Smooth muscle cell of trachea (primary cell): Measurements from ENCODE around the gene CFAP52. TPM values are rescaled to one million over a fixed set of nuclear protein-coding genes. Genes with fewer than 3 reads are reported as not detected.

Experiments
- total RNA-seq: library from RNA; depleted of rRNA; stranded (reverse); fragments of >200 nt; gene quantifications from 2 replicates; pipeline ENCODE4 v1.2.1, GENCODE V29; 2014

The CFAP52 gene
- 0.33 TPM in 1 of 2 replicates, not detected in the other for total RNA-seq

GRCh38 chr17:9576521-9577372 is at the start of gene CFAP52:
Gene CFAP52, plus strand, starts transcription at chr17:9576642. Its CDS starts 54 bp downstream, at chr17:9576696.

GRCh38 chr17:9575381-9576101 is 901 bp upstream of the CFAP52 start, which contains the start of gene STX8:
Gene STX8, minus strand, starts transcription at chr17:9575820. Its CDS starts 12 bp downstream, at chr17:9575808.

GRCh38 chr17:9644910-9645751 is 68.7 kb downstream of the CFAP52 start, which contains the start of gene USP43:
Gene USP43, plus strand, starts transcription at chr17:9645517. Its CDS starts 116 bp downstream, at chr17:9645633.

Other genes with a start within 250 kb of the CFAP52 start
- gene STX8, start 822 bp upstream of the CFAP52 start, total RNA-seq, result 96.4 and 137 TPM in 2 replicates
- not detected in 2 replicates for gene USP43, start 68.9 kb downstream of the CFAP52 start, total RNA-seq
- not detected in 2 replicates for gene DHRS7C, start 214.9 kb downstream of the CFAP52 start, total RNA-seq
- not detected in 2 replicates for gene GSG1L2, start 245.4 kb downstream of the CFAP52 start, total RNA-seq
- under 0.01 TPM in 2 replicates for gene GLP2R, start 249.3 kb downstream of the CFAP52 start, total RNA-seq